ENCODE results near the gene PTPN13. TPM values are rescaled to one million over a fixed set of nuclear protein-coding genes. Genes with fewer than 3 reads are reported as not detected.
"Not testable (repeated sequence)": the region's sequence is repeated elsewhere in the genome, so short reads cannot be mapped to it uniquely, and the experiment has no call there.

PTPN13 gene
- total RNA-seq, 1 donor from 2014 or later: under 0.01 TPM

DNA sequence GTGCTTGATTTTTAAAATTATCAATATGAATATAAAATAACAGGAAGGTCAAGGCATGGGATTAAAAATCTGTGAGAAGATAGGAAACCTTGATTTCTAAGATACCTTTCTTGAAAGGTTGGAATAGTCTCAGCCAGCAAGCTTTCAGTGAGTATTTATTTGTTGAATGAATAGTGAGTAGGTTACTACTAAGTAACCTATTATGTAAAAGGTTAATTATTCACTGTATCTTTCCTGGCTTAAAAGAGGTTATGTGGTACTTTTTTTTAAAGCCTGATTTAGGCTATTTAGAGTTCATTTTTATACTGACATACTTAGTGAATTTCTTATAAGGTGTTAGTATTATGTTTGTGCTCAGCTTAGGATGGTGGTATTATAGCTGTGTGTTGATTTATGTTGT lies 123.5 kb downstream of the PTPN13 start:
- no peak for DNase-seq (ENCODE audit: low read depth in 2 of 2)

DNA sequence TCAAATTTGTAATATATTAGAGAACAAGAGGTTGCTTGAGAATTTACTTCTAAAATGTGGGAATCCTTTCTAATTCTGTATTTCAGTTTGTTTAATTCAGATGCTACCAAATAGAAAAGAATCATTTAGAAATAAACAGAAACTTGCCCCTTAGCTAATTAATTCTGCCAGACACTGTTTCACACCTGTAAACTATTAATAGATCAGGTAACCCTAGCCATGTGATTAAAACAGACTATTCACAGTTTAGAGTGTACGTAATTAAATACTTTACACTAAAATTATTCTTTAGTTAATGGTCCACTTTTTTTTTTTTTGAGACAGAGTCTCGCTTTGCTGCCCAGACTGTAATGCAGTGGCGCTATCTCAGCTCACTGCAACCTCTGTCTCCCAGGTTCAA lies 124.0 kb downstream of the PTPN13 start:
- no peak for DNase-seq (ENCODE audit: low read depth in 2 of 2)

DNA sequence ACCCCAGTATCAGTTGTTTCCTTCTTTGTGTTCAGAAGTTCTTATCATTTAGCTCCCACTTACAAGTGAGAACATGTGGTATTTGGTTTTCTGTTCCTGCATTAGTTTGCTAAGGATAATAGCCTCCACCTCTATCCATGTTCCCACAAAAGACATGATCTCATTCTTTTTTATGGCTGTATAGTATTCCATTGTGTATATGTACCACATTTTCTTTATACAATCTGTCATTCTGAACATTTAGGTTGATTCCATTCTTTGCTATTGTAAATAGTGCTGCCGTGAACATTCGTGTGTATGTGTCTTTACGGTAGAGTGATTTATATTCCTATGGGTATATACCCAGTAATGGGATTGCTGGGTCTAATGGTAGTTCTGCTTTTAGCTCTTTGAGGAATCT lies 125.0 kb downstream of the PTPN13 start:
- DNase-seq (ENCODE audit: low read depth in 2 of 2): not testable (repeated sequence)

DNA sequence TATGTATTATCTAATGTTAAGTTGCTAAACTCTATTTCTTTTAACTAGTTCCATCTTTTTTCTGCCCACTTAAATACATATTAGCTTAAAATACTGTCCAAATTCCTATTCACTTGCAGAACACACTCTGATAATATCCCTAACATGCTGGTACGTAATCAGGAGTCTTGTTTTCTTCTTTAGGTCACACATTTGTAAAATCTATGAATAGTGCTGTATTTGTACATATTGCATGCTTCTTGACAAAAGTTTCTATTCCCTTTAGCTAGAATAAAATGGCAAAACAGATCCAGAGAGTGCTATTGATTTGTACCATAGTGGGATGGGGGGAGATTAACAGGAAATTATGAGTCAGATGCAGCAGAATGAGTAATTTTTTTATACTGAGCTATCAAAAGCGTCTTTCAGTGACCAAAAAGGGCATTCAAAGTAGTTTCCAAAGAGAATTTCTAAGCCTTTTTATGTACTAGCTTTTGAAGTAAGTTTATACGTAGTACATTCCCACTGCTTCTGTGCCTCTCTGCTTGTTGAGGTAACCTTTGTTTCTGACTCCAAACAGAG lies 126.5 kb downstream of the PTPN13 start:
- DNase-seq (ENCODE audit: low read depth in 2 of 2): no peak

DNA sequence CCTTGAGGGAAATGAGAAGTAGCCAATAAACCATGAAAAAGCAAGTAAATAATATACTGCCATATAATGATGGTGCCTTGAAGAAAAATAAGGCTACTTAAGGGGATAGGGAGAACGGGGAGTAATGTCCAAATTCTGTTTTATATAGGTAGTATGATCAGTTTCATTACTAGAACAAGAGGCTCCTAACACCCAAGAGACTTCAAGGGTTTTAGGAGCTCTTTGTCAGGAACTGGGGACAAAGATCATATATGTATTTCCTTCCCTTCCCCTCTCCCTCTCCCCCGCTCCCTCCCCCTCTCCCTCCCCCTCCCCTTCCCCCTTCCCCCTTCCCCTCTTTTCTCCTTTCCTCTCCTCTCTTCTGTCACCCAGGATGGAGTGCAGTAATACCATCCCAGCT lies 127.3 kb downstream of the PTPN13 start:
- DNase-seq (ENCODE audit: low read depth in 2 of 2): no peak

DNA sequence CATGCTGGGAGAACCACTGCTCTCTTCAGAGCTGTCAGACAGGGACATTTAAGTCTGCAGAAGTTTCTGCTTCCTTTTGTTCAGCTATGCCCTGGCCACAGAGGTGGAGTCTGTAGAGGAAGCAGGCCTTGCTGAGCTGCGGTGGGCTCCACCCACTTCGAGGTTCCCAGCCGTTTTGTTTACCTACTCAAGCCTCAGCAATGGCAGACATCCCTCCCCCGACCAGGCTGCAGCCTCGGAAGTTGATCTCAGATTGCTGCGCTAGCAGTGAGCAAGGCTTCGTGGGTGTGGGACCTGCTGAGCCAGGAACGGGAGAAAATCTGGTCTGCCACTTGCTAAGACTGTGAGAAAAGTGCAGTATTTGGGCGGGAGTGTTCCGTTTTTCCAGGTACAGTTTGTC lies 136.2 kb downstream of the PTPN13 start:
- DNase-seq (ENCODE audit: low read depth in 2 of 2): no peak

DNA sequence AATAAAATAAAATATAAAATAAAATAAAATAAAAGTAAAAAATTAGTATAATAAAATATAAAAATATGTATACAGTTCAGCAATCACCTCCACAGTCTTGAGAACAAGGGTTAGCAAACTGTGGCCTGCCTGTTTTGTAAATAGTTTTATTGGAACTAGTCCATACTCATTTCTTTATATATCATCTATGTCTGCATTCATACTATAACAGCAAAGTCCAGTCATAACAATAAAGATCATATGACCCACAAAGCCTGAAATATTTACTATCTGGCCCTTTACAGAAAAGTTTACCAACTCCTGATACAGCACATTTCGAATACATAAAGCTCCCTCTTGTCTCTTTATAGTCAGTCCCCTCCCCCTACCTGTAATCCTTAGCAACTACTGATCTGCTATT lies 143.1 kb downstream of the PTPN13 start:
- no peak for DNase-seq (ENCODE audit: low read depth in 2 of 2)

DNA sequence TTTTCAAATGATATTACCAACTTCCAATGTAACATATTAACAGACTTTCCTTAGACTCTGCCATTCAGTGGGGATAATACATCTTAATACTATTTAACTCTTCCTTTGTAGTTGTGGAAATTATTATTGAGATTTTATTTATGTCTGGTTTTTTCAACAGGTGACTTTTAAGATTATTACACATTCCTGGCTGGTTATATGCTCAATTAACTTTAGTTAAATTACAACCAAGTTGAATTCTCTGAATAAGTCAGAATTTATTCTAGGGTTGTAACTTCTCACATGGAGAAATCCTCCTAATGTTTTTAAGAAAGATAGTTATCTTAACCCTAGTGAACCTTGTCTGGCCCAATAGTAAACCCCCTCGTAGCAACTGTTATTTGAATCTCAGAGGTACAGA lies 147.7 kb downstream of the PTPN13 start:
- DNase-seq (ENCODE audit: low read depth in 2 of 2): no peak

DNA sequence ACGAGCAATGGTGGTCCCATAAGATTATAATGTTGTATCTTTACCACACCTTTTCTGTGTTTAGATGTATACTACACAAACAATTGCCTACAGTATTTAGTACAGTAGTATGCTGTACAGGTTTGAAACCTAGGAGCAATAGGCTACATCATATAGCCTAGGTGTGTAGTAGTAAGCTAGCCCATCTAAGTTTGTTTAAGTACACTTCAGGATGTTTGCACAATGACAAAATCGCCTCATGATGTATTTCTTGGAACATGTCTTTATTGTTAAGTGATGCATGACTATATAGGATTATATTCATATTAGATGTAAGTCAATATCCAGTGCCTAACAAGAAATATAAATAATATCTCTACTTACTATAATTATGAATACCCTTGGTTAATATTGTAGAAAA lies 150.5 kb downstream of the PTPN13 start:
- no peak for DNase-seq (ENCODE audit: low read depth in 2 of 2)

DNA sequence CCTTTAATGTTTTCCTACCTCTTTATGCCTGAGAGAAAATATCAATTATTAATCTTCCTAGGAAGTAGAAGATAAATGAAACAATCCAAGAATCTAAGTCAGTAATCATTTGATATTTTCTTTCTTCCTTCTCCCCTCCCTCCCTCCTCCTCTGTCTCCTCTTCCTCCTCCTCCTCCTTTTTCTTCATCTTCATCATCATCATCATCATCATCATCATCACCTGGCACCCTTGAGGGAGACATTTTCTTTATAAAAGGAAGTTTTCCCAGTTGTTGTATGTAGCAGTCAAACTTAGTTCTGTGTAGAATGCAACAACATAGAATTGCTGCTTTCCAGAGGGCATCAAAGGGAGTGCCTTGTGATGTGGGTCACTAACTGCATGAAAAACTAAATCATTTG lies 155.0 kb downstream of the PTPN13 start:
- DNase-seq (ENCODE audit: low read depth in 2 of 2): no peak

DNA sequence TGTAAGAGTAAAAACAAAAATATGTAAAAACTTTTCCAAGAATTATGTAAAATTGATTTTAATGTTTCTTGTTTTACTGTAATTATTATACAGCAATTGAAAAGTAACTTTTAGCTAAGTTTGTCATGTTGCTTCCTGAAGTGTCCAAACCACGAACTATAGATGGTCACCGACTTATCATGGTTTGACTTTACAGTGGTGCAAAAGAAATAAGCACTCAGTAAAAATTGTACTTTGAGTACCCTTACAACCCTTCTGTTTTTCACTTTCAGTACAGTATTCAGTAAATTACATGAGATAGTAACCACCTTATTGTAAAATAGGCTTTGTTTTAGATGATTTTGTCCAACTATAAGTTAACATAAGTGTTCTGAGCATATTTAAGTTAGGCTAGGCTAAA lies 161.3 kb downstream of the PTPN13 start:
- no peak for DNase-seq (ENCODE audit: low read depth in 2 of 2)

DNA sequence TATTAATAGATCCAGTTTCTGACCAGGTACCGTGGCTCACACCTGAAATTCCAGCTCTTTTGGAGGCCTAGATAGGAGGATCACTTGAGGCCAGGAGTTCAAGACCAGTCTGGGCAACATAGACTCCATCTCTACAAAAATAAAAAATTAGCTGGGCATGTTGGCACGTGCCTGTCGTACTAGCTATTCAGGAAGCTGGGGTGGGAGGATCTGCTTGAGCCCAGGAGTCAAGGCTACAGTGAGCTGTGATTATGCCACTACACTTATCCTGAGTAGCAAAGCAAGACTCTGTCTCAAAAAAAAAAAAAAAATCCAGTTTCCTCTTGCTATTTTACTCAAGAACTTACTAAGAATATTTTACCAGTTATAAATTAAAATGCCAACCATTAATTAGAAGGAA lies 163.4 kb downstream of the PTPN13 start:
- no peak for DNase-seq (ENCODE audit: low read depth in 2 of 2)

DNA sequence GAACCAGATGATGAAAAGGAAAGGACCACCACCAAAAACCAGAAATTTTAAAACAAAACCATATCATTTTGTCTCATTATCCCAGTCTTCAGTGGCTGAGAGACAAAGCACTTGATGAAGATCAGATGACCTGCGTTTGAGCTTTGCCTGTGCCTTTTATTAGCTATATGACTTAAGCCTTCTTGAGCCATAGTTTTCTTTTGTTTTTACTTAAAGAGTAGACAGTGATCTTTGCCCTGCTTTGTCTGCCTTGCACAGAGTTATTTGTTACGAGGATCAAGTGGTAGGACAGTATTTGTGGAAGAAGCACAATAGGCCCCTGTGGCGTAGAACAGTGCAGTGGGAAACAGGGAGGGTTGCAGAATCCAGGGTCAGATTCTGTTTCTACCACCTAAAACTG lies 165.2 kb downstream of the PTPN13 start:
- no peak for DNase-seq (ENCODE audit: low read depth in 2 of 2)

DNA sequence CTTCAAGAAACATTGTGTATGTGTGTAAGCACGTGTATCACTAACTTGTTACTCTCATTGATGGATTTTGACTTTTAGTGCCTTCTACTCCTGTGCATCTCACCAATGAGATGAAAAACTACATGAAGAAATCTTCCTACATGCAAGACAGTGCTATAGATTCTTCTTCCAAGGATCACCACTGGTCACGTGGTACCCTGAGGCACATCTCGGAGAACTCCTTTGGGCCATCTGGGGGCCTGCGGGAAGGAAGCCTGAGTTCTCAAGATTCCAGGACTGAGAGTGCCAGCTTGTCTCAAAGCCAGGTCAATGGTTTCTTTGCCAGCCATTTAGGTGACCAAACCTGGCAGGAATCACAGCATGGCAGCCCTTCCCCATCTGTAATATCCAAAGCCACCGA lies 168.5 kb downstream of the PTPN13 start:
- no peak for DNase-seq (ENCODE audit: low read depth in 2 of 2)

DNA sequence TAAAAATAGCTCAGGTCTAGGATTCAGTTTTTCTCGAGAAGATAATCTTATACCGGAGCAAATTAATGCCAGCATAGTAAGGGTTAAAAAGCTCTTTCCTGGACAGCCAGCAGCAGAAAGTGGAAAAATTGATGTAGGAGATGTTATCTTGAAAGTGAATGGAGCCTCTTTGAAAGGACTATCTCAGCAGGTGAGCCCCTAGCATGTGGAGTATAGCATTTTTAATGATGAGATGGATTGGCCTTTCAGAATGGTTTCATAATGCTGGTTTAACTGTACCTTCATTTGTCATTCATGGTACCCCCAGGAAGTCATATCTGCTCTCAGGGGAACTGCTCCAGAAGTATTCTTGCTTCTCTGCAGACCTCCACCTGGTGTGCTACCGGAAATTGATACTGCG lies 175.7 kb downstream of the PTPN13 start:
- no peak for DNase-seq (ENCODE audit: low read depth in 2 of 2)

DNA sequence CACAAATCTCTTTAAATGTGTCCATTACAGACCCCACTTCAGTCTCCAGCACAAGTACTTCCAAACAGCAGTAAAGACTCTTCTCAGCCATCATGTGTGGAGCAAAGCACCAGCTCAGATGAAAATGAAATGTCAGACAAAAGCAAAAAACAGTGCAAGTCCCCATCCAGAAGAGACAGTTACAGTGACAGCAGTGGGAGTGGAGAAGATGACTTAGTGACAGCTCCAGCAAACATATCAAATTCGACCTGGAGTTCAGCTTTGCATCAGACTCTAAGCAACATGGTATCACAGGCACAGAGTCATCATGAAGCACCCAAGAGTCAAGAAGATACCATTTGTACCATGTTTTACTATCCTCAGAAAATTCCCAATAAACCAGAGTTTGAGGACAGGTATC lies 177.0 kb downstream of the PTPN13 start:
- no peak for DNase-seq (ENCODE audit: low read depth in 2 of 2)

DNA sequence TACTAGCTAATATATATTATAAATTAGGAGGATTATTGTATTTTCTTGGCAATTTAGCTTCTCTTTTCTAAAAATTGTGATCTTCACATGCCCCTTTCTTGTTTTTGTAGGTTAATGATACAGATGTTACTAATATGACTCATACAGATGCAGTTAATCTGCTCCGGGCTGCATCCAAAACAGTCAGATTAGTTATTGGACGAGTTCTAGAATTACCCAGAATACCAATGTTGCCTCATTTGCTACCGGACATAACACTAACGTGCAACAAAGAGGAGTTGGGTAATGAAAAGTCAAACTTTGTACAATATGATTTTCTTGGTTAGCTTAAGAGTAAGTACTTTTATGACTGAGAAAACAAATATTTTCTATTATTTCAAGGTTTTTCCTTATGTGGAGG lies 180.9 kb downstream of the PTPN13 start:
- no peak for DNase-seq (ENCODE audit: low read depth in 2 of 2)

DNA sequence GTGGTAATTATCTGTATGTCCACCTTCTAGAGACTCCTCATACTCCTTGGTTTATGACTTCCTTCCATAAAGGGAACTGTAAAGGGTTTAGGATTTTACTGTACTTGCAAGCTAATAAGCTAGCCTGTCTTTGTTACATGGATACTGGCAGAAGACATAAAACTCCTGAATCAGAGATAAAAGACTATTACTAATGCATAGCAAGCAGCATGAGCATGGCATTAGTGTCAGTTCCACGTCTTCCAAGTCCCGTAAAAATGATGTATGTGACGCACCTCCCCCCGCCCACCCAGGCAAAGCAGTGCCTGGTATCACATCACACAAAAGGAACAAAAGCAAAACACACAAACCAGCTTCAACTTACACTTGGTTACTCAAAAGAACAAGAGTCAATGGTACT lies 184.1 kb downstream of the PTPN13 start:
- no peak for DNase-seq (ENCODE audit: low read depth in 2 of 2)

DNA sequence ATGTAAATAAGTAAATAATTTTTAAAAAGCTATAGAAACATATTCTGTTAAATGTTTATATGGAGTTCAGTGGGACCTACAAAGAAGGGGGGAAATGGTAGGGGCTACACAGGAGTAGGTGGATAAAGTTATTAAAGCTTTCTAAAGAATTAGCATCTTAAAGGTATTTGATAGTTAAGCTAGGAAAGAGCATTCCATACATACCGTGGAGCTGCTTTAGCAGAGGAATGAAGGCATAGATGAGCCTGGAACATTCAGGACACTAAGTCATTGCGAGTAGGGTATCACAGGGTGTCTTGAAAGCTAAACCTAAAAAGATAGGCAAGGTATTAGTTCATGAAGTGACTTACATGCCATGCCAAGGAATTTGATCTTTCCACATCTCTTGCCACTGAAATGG lies 194.7 kb downstream of the PTPN13 start:
- DNase-seq (ENCODE audit: low read depth in 2 of 2): no peak

DNA sequence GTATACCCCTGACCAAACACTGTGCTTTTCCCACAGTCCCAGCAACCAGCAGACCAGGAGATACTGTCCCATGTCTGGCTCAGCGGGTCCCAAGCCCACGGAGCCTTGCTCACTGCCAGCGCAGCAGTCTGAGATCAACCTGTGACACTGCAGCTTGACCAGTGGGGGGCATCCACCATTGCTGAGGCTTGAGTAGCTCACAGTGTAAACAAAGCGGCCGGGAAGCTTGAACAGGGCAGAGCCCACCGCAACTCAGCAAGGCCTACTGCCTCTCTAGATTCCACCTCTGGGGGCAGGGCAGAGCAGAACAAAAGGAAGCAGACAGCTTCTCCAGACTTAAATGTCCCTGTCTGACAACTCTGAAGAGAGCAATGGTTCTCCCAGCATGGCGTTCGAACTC lies 197.0 kb downstream of the PTPN13 start:
- peak in 1 of 2 donors; percentile 3 for DNase-seq (ENCODE audit: low read depth in 2 of 2)

DNA sequence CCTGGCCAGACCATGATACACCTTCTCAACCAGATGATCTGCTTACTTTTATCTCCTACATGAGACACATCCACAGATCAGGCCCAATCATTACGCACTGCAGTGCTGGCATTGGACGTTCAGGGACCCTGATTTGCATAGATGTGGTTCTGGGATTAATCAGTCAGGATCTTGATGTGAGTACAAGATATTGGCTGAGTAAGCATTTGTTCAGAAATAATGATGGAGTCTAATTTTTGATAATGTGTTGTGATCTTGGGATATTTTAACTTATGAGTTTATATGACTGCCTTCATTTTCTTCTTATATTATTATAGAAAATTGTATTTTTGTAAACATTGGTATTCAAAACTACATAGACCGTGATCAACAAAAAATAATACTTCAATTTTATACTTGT lies 215.7 kb downstream of the PTPN13 start:
- no peak for DNase-seq (ENCODE audit: low read depth in 2 of 2)

DNA sequence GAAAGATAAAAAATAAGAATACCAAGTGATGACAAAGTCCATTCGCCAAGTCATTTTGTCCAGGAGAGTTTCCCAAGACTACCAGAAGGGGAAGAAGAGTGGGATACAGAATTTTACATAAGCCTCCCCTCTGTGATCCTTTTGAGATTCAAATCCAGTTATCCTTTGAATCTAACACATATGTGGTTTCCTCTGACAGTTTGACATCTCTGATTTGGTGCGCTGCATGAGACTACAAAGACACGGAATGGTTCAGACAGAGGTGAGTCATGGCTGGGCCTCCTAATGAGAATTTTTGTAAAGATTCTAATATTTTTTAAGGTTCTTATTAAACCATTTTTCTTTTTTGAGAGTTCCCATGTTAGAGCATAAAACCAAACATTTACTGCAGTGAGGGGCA lies 216.7 kb downstream of the PTPN13 start:
- no peak for DNase-seq (ENCODE audit: low read depth in 2 of 2)

DNA sequence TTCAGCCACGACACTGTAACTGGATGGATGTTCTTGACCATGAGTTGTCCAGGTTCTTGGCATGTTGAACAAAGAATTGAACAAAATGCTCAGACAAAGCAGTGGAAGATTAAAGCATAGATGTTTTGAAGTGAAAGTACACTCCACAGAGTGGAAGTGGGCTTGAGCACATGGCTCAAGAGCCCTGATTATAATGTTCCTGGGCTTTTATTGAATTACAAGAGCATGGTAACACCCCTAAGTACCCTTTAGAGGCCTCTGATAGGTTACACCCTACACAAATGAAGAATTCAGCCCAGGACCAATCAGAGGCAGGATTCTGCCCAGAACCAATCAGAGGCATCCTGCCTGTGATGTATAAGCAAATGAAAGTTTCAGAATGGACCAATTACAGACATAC lies 221.5 kb downstream of the PTPN13 start:
- no peak for DNase-seq (ENCODE audit: low read depth in 2 of 2)

DNA sequence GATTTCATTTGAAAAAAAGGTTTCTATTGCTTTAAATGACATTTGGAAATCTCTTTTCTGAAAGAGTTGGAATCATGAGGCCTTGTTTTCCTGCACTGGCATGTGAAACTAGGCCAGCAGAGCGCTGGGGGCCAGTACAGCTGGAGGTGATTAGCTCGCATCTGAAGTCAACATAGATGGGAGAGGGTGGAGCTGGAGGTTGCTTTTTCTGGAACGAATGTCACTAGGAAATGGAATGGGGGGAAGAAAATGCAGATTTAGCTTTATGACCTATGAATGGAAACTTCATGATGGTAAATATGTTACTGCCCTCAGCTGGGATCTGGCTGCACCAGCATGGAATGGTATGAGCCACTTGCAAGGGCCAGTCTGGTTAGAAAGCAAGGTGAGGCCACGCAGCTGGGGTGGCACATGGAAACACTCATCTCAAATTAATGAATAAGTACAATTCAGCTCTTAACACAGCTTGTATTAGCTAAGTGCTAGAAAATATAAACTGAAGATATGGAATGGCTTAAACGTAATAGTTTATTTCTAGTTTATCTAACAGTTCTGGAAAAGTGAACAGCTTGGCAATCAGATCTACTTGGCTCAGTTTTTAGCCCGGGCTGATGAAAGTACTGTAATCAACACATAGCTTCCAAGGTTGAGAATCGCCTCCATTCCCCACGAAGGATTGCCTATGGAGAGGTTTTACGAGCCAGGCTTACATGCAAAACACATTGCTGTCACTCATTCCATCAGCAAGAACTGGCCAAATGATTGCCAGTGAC lies 222.6 kb downstream of the PTPN13 start:
- no peak for DNase-seq (ENCODE audit: low read depth in 2 of 2)

All from dermis microvascular lymphatic vessel endothelial cell (primary cell).